ENCODE measurements around the gene ZBTB34.
"Not testable (repeated sequence)": the region's sequence is repeated elsewhere in the genome, so short reads cannot be mapped to it uniquely, and the experiment has no call there.

The ZBTB34 gene, protein sequence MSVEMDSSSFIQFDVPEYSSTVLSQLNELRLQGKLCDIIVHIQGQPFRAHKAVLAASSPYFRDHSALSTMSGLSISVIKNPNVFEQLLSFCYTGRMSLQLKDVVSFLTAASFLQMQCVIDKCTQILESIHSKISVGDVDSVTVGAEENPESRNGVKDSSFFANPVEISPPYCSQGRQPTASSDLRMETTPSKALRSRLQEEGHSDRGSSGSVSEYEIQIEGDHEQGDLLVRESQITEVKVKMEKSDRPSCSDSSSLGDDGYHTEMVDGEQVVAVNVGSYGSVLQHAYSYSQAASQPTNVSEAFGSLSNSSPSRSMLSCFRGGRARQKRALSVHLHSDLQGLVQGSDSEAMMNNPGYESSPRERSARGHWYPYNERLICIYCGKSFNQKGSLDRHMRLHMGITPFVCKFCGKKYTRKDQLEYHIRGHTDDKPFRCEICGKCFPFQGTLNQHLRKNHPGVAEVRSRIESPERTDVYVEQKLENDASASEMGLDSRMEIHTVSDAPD

DNA sequence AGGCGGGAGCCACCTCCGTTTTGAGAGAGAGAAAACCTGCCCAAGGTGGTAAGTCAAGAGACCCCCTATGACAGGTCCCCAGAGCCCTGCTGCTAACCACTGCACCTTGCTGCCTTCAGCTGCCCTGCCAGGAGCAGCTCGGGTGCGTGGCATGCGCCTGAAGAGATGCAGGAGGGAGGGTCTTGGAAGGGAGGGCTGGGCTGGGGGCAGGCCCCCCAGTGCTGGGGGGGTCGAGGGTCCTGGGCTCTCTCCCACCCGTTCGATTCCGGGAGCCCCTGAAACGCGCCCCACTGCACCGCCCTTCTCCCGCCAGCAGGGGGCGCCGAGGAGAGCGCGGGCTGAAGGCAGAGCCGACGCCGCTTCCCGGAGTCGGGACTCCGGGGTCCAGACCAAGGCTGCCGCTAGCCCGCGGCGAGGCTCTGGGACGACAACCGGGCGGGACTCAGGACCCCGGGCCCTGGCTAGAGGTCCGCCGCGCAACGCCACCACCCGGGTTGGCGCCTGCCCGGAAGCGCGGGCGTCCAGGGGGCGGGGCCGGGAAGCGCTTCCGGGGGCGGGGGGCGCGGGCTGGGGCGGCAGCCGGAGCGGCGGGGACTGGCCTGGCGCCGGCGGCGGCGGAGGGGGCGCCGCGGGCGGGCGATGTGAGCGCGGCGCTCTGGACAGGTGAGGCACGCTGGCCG is at the start of gene ZBTB34:
TSS of gene ZBTB34 (plus strand) at position 563 of the 680 bp plus-strand sequence. CDS start 18,761 bp downstream, outside the sequence.
- DNase-seq = peak in 1 of 2 experiments; percentile 73

DNA sequence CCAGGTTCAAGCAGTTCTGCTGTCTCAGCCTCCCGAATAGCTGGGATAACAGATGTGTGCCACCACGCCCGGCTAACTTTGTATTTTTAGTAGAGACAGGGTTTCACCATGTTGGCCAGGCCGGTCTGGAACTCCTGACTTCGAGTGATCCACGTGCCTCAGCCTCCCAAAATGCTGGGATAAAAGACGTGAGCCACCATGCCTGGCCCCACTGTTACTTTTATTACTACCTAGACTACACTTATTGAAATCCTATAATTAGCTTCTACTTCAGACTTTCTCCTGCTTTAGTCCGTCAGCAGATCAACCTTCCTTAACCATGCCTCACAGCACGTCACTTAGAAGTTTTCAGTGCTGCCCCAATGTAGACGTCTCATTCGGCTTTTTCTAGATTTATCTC is 47.4 kb upstream of the ZBTB34 start:
- no peak for DNase-seq

DNA sequence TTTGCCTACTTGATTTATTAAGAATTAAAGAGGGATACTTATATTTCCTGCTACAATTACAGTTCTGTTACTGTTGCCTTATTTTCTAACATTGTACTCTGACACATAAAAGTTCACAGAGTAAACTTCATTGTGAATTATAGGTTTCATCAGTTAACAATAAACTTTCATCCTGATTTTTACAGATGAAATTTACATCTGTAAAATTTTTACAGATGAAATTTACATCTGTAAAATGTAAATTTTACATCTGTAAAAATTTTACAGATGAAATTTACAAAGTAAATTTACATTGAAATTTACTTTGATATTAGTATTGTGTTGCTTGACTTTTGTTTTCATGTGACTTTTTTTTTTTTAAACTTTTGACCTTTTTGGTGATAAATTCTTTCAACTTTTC is 46.3 kb upstream of the ZBTB34 start:
- DNase-seq = no peak

DNA sequence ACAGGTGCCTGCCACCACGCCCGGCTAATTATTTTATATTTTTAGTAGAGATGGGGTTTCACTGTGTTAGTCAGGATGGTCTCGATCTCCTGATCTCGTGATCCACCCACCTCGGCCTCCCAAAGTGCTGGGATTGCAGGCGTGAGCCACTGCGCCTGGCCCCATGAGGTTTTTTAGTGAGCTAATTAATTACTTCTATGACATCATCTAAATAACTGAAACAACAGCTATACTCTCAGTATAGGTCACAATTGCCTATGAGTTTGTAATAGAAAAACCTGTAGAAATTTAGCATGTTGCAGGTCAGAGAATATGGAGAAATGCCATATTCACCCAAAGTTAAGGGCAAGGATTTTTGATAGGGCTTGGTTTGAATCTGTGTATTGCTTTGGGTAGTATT is 42.8 kb upstream of the ZBTB34 start:
- not testable (repeated sequence) for DNase-seq

DNA sequence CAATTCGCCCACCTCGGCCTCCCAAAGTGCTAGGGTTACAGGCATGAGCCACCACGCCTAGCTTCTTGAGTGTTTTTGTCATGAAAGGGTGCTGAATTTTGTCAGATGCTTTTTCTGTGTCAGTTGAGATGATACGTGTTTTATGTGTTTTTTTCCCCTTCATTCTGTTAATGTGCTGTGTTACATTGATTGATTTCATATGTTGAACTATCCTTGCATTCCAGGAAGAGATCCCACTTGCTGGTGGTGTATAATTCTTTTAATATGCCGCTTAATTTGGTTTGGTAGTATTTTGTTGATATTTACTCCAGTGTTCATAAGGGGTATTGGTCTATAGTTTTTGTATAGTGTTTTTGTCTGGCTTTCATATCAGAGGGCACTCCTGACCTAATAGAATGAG is 42.0 kb upstream of the ZBTB34 start:
- no peak for DNase-seq

DNA sequence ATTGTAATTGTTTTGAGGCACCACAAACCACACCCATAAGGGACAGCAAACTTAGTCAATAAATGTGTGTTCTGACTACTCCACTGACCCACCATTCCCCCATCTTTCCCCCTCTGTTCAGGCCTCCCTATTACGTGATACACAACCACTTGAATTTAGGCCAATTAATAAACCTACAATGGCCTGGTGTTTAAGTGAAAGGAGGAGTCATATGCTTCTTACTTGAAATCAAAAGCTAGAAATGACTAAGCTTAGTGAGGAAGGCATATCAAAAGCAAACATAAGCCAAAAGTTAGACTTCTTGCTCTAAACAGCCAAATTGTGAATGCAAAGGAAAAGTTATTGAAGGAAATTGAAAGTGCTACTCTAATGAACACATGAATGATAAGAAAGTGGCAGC is 41.0 kb upstream of the ZBTB34 start:
- no peak for DNase-seq

DNA sequence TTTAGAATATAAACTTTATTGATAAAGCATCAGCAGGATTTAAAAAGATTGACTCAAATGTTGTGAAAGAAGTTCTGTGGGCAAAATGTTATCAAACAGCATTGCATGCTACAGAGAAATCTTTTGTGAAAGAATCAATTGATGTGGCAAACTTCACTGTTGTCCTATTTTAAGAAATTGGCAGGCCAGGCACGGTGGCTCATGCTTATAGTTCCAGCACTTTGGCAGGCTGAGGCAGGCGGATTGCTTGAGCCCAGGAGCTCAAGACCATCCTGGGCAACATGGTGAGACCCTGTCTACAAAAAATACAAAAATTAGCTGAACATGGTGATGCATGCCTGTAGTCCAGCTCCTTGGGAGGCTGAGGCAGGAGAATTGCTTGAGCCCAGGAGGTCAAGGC is 38.2 kb upstream of the ZBTB34 start:
- DNase-seq = no peak

DNA sequence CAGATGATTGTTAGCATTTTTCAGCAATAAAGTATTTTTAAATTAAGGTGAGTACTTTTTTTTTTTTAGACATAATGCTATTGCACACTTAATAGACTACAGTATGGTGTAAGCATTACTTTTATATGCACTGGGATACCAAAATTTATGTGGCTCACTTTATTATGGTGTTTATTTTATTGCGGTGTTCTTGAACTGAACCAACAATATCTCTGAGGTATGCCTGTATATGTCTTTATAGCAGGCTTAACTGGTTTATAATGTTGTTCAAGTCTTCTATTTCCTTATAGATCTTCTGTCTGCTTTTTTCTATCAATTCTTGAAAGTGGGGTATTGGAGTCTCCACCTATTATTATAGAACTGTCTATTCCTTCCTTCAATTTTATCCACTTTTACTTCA is 37.6 kb upstream of the ZBTB34 start:
- no peak for DNase-seq

DNA sequence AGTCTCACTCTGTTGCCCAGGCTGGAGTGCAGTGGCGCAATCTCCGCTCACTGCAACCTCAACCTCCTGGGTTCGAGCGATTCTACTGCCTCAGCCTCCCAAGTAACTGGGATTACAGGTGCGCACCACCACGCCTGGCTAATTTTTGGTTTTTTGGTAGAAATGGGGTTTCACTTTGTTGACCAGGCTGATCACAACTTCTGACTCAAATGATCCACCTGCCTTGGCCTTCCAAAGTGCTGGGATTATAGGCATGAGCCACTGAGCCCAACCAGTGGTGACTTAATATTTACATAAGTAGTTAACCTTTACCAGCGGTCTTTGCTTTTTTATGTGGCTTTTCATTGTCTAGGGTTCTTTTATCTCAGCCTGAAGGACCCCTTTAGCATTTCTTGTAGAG is 36.4 kb upstream of the ZBTB34 start:
- not testable (repeated sequence) for DNase-seq

DNA sequence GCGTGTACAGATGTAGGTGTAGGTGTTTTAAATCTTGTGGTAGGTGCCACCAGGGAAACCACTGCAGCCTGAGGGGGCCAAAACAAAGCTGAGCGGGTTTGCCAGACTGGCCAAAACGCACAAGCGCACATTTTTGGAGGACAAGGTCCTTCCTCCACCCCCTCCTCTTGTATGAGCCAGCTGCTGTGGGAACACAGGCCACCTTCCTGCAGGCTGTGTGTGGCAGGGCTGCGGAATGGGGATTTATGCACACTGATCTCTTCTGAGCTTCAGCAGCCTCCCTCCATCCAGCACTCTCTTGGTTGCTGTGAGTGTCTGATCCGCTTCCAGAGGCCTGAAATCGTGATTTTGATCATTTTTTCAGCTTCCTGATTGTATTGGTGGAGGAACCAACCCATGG is 33.2 kb upstream of the ZBTB34 start:
- no peak for DNase-seq

DNA sequence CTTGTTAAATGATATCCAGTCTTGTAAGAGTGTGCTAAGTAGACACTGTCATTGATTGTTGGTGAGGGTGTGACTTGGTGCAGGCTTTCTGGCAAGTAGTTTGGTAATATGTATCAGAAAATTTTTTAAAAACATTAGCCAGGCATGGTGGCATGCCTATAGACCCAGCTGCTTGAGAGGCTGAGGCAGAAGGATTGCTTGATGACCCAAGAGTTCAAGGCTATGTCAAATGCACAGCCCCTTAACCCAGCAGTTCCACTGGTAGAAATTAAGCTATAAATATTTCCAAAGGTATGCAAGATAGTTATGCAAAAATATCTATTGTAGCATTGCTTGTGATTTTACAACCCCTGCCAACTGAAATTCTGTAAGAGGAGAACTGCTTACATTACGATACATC is 31.4 kb upstream of the ZBTB34 start:
- no peak for DNase-seq

DNA sequence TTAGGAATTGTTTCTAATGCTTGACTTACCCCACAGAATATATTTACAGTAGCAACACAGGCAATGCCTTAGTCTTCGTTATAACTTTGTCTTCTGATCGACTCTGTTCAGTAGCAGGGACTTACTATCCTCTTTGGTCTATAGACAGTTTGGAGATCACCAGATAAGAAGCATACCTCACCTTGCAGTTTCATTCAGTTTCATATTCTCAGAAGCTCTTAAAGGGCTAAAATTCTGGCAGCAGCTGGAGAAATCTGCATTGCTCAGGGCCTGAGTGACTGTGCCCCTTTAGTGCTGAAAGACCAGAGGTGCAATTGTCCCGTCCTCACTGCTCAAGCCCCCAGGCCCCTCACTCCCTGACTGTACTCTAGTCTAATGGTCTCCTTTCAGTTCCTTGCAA is 29.6 kb upstream of the ZBTB34 start:
- no peak for DNase-seq

DNA sequence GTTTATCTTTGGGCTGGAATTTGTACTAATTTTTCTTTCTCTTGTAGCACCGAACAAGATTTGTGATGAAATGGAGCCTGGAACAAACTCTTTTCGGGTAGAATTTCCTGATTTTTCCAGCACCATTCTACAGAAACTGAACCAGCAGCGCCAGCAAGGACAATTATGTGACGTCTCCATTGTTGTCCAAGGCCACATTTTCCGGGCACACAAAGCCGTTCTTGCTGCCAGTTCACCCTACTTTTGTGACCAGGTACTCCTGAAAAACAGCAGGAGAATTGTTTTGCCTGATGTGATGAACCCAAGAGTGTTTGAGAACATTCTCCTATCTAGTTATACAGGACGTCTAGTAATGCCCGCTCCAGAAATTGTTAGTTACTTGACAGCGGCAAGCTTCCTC is 28.0 kb upstream of the ZBTB34 start:
- no peak for DNase-seq

DNA sequence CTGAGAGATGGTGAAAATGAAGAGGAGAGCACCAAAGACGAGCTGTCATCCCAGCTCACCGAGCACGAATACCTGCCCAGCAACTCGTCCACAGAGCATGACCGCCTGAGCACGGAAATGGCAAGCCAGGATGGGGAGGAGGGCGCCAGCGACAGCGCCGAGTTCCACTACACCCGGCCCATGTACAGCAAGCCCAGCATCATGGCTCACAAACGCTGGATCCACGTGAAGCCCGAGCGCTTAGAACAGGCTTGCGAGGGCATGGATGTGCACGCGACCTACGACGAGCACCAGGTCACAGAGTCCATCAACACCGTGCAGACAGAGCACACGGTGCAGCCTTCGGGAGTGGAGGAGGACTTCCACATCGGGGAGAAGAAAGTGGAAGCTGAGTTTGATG is 27.4 kb upstream of the ZBTB34 start:
- no peak for DNase-seq

DNA sequence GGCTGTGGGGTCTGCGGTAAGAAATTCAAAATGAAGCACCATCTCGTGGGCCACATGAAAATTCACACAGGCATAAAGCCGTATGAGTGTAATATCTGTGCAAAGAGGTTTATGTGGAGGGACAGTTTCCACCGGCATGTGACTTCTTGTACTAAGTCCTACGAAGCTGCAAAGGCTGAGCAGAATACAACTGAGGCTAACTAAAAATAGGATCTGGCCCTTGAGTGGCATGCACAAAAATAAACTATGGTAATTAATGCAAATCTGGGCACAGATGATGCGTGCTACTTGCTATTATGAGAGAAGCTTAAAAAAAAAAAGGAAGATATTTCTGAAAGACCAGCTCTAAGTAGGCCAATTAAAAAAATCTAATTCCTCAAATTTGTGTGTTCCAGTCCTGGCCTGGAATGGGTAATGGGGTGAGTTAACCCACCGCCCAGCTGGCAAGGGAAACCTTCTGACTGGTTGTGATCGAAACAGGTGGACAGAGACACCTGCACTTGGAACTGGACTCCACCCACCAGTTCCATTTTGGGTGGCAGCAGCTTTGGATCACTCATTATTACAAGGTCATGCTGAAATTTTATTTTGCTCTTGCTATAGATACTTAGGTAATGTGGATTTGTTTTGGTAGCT is 26.6 kb upstream of the ZBTB34 start:
- no peak for DNase-seq

DNA sequence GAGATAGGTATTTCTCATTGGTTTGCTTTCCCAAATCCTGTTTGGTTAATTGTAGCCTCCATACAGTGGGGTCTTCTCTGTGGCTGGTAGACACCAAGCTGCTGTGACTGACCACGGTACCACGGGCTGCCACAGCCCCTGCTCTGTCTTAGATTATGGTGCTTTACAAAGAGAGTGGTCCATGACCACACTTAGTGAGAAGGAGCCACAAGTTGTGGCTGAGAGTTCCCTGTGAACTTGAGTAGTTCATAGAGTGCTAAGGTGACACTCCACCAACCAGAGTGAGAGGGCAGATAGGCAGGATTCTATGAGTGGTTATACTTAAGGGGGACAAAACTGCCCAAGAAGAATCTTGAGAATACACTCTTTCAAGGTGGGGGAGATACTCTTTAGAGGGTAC is 25.8 kb upstream of the ZBTB34 start:
- no peak for DNase-seq

DNA sequence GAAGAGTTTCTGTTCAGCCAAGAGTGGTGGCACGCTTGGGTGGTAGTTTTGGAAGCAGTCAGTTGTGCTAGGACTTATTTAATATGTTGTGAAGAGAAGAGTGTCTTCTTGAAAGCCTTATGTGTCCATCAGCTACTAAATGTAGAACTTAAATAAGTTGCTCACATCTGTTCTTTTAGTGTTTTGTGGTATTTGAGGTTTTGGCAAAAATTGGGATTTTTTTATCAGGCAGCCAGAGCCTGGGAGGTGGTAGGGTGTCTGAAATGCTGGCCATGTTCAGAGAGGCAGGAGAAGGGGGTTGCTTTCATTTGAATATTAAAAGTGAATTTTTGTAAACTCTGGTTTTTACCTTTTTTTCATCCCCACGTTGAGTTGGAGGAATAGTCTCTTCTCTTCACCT is 24.2 kb upstream of the ZBTB34 start:
- DNase-seq = no peak

DNA sequence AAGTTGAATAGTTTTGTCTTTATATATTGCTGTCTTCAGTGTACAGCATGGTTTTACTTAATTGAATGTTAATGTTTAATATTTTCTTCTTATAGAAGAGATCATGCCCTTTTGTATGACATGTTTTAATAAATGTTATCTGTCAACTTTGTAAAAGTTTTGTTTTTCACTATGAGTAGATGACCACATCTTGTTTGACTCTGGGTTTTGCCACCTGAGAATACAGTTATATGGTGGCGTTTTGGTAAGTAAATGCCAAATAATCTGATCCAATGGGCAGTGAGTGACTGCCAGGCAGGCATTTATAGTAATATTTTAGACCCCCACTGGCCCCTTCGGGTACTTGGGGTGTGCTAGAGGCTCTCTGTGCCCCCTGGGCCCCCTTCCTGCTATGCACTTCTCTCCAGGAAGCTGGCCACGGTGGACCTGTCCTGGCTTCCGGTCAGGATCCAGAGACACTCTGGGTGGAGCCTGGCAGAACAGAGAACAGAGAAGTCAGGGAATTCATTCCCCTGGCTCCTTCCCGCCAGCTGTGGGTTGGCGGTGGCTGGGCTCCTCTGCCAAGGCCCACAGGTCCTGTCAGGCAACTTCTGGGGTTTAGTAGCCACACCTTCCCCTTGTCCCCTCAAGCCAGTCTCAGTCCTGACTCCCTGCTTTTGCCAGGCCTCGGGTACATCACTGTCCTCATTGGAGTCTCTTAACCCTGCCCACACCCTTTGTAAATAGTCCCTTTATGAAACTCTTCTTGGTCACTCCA is 22.2 kb upstream of the ZBTB34 start:
- DNase-seq = no peak

DNA sequence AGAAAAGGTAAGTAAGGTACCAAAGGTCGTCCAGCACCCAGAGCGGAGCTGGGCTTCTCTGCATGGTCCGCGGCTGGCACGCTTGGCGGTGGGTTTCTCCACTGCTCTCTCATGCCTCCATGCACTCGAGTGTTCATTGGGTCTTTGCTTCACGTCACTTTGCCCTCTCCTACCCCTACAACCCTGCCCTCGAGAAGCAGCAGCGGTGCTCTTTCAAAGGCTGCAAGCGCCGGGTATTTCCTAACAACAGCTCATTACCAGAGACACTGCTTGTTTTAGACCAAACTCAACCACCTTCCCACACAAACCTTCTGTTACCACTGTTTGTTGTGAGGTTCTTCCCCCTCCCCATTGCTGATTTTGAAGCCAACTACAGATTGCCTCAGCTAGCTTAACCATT is 21.5 kb upstream of the ZBTB34 start:
- DNase-seq = no peak

DNA sequence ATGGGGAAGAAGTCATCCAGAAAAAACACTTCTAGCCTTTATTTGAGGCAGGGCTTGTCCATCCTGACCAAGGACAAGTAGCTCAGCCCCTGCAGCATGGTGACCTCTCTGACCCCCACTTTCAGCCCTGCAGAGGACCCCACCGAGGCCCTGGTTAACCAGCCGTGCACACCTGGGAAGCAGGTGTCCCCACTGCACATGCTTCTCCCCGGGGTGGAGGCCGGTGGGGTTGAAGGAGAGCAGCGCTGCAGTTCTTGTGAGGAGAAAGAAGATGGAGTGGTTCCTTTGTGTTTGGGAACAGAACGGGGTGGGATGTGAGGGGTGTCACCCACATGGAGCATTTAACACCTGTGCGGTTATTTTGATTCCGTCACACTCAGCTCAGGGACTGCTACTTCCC is 21.1 kb upstream of the ZBTB34 start:
- DNase-seq = no peak

DNA sequence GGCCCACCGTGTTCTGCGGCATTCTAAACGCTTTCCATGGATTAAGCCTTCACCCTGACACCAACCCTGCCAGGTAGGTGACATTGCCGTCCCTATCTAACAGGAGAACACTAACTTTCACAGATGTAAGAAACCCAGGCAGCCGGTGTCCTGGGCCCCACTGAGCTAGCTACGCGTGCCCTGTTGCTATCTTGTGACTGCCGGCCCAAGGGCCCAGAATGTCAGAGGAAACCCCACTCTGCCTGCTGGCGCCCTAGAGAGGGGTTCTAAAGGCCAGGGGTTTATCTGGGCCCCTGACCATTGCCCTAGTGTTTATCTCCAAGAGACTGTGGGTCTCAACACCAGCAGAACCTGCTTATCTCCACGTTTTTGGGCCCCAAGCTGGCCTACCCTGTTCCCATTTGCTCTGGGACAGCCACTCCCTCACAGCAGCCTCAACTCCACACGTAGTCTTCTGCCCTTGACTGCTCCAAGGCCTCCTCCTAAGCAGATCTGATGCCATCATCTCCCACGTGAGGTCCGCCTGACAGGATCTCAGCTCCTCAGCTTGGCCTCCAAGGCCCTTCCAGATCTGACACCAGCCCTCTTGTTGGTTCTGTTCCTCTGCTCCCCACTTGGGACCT is 18.1 kb upstream of the ZBTB34 start:
- DNase-seq = no peak

DNA sequence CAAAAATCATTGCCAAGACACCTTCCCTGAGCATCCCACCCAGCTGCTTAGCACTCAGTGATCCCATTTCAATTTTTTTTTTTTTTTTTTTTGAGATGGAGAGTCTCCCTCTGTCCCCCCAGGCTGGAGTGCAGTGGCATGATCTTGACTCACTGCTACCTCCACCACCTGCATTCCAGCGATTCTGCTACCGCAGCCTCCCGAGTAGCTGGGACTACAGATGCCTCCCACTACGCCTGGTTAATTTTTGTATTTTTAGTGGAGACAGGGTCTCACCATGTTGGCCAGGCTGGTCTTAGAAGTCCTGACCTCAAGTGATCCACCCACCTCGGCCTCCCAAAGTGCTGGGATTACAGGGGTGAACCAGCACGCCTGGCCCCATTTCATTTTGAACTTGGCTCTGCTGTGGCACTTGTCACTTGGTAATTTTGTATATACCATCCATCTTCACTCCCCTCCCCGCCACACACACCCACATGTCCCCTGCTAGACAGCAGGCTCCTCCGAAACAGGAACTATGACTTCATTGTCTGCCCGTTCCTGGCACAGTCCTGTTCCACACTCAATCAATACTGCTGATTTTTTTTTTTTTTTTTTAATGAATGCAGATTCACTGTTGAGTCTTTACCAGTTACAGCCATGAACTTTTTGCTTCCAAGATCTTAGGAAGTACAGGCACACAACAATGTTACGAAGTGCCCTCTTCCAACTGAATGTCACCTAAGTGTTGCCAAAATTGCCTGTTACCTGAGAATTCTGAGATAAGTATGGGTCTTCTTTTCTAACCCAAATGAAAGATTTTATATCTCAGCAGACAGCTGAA is 17.3 kb upstream of the ZBTB34 start:
- no peak for DNase-seq

Data from SW 1271 (cell line).